Fibroblast of lung (primary cell): Measurements from ENCODE around the gene MAMLD1. TPM values are rescaled to one million over a fixed set of nuclear protein-coding genes. Genes with fewer than 3 reads are reported as not detected.

Source experiments
- DNase-seq, 2 donors: peaks; one replicate each; pipeline versions ENCODE4 v3.0.0 to v3.0.0-alpha.2; 2010; ENCODE audit warnings: low read depth in 2 of 2
- H2AFZ ChIP-seq: 2 replicates; pipeline ENCODE4 v1.5.1; 2012; ENCODE audit warnings: low read length, control low read depth, inconsistent platforms
- H3K27ac ChIP-seq: 2 replicates; pipeline ENCODE4 v1.5.1; 2011; ENCODE audit warnings: low read length, control low read depth; ENCODE audit not compliant: insufficient read depth
- H3K27me3 ChIP-seq: 2 replicates; pipeline ENCODE4 v1.5.1; 2011; ENCODE audit warnings: mild to moderate bottlenecking, low read length; ENCODE audit not compliant: control insufficient read depth, insufficient read depth
- H3K36me3 ChIP-seq: 2 replicates; pipeline ENCODE4 v1.5.1; 2011; ENCODE audit warnings: low read length; ENCODE audit not compliant: control insufficient read depth, insufficient read depth
- H3K4me1 ChIP-seq: 2 replicates; pipeline ENCODE4 v1.5.1; 2011; ENCODE audit warnings: low read length; ENCODE audit not compliant: control insufficient read depth, insufficient read depth; ENCODE audit errors: extremely low read depth
- H3K4me2 ChIP-seq: 2 replicates; pipeline ENCODE4 v1.5.1; 2011; ENCODE audit warnings: low read length, control low read depth; ENCODE audit not compliant: insufficient read depth; ENCODE audit errors: extremely low read depth
- H3K4me3 ChIP-seq, 4 experiments: fragments of 200-600 bp in 1 of 4; sonication (generic) in 1 of 4; replicated peaks in 1 of 4; 2 replicates each; pipeline ENCODE4 v1.5.1; 2011 to 2016; ENCODE audit warnings: low read length in 4 of 4, low read depth in 3 of 4, mild to moderate bottlenecking in 3 of 4, control low read depth in 2 of 4, inconsistent platforms in 1 of 4, mixed read lengths in 1 of 4; ENCODE audit not compliant: insufficient read depth in 1 of 4; ENCODE audit errors: control extremely low read depth in 1 of 4
- H3K79me2 ChIP-seq: 2 replicates; pipeline ENCODE4 v1.5.1; 2012; ENCODE audit warnings: mild to moderate bottlenecking, low read length, inconsistent platforms; ENCODE audit not compliant: control insufficient read depth, insufficient read depth
- H3K9ac ChIP-seq: 2 replicates; pipeline ENCODE4 v1.5.1; 2011; ENCODE audit warnings: mild to moderate bottlenecking, low read length, control low read depth; ENCODE audit not compliant: insufficient read depth
- H3K9me3 ChIP-seq: 2 replicates; pipeline ENCODE4 v1.5.1; 2012; ENCODE audit warnings: low read depth, low read length; ENCODE audit not compliant: control insufficient read depth, insufficient read depth
- H4K20me1 ChIP-seq: 2 replicates; pipeline ENCODE4 v1.5.1; 2011; ENCODE audit warnings: low read length; ENCODE audit not compliant: control insufficient read depth, insufficient read depth; ENCODE audit errors: extremely low read depth
- CTCF ChIP-seq, 2 donors: IDR thresholded peaks in 1 of 2; conservative IDR thresholded peaks in 1 of 2; 1 replicate in 1 of 2; 2 replicates in 1 of 2; pipeline ENCODE4 v1.5.1; 2011 to 2012; ENCODE audit warnings: low read length in 2 of 2, control low read depth in 1 of 2, inconsistent platforms in 1 of 2, low read depth in 1 of 2, mild to moderate bottlenecking in 1 of 2
- EZH2 ChIP-seq: IDR thresholded peaks from 2 replicates; pipeline ENCODE4 v1.5.1; 2012; ENCODE audit warnings: low read length, control low read depth, mild to moderate bottlenecking; ENCODE audit errors: missing control alignments
- polyA plus RNA-seq, 2 donors: library from polyadenylated mRNA; depleted of rRNA in 1 of 2; stranded (reverse) in 1 of 2; unstranded in 1 of 2; fragments of >200 nt; gene quantifications; 2 replicates each; pipeline ENCODE4 v1.2.1, GENCODE V29; 2011 to 2012; ENCODE audit warnings: missing spikeins in 1 of 2
- total RNA-seq: library from RNA; depleted of rRNA; stranded (reverse); fragments of >200 nt; gene quantifications from 2 replicates; pipeline ENCODE4 v1.2.1, GENCODE V29; 2014

MAMLD1 gene
- total and polyA plus RNA-seq, 2 donors (not counting 1 experiment from before 2014, with no cell fraction given) = 3.6 to 15.5 TPM

GRCh38 chrX:150517303-150517910 lies 154.3 kb downstream of the MAMLD1 start:
- Histone ChIP-seq H3K9me3 (no peaks in the 10 kb centered on the region), H3K4me1 (peaks cover 2% of the 10 kb centered on the region), H3K4me2 (no peak overlapping the region), H3K27ac (no peak overlapping the region), H3K36me3 (no peaks in the 10 kb centered on the region), H2AFZ (no peak overlapping the region), H3K79me2 (no peaks in the 10 kb centered on the region), H3K27me3 (no peaks in the 10 kb centered on the region), H3K4me3 (no peak overlapping the region), H4K20me1 (no peaks in the 10 kb centered on the region), H3K9ac (no peak overlapping the region)
- no peak for TF ChIP-seq CTCF (conservative IDR thresholded peaks at IDR 0.05 in 1 of 2, IDR thresholded peaks at IDR 0.05 in 1 of 2; ENCODE audit: low read depth in 1 of 2, low read length in 2 of 2)
- no peak for TF ChIP-seq EZH2
- DNase-seq = peak in 1 of 2 donors; percentile 46

DNA sequence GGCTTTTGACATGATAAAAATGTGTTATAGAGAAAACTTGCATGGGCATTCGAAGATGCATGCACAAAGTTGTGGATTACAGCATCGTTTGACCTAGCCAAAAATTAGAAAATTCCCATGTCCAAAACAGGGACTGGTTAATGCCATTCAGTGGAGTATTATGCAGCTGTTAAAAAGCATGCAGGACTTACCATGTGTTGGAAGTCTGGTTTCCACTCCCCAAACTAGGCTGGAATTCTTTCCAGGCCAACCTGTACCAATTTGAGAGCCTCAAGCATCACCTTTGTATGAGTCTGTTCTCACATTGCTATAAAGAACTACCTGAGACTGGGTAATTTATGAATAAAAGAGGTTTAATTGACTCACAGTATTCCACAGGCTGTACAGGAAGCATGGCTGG lies 159.4 kb downstream of the MAMLD1 start:
- TF ChIP-seq EZH2 = no peak
- no peak for TF ChIP-seq CTCF (conservative IDR thresholded peaks at IDR 0.05 in 1 of 2, IDR thresholded peaks at IDR 0.05 in 1 of 2; ENCODE audit: low read depth in 1 of 2, low read length in 2 of 2)
- Histone ChIP-seq H3K27me3 (no peaks in the 10 kb centered on the region), H3K36me3 (no peaks in the 10 kb centered on the region), H3K4me1 (no peaks in the 10 kb centered on the region), H3K4me2 (no peak overlapping the region), H3K79me2 (no peaks in the 10 kb centered on the region), H3K9ac (no peak overlapping the region), H3K4me3 (no peak overlapping the region), H2AFZ (no peak overlapping the region), H4K20me1 (no peaks in the 10 kb centered on the region), H3K27ac (no peak overlapping the region), H3K9me3 (no peaks in the 10 kb centered on the region)
- DNase-seq = no peak

DNA sequence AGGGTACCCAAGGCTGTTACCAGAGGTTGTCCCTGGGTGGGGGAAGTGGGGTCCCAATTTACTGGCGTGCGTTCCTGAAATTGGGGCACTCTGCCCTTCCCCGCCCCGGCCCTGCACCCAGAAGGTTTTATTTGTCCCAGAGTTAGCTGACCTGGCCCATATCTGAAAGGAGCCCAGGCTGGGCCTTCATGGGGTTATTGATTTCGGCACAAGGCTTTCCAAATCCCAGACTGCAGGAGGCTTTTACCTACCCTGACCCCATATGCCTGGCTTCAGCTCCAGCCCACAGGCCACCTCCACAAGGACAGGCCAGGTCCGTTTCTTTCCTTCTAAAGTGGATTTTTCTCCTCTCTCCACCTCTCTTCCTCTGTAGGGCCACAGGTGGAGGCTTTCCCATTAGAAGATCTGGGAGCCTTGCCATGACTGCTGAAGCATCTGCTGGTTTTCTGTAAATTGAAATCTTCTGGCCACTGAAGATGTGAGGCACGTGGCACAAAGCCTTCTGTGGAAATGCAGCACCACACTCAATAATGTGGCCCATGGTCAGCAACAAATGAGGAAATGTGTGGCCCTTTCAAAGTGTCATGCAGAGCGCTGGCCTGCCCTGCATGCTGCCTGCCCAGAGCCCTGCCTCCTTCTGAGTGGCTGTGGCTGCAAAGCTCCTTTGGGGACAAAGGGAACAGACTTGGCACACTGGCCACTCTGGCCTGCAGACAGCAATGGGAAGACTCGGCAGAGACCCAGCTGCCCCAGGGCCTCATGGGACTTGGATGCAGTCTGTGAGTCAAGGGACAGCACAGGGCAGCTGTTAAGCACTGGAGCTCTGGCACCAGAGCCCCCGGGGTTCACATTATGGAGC lies 162.2 kb downstream of the MAMLD1 start:
- no peak for DNase-seq

More for the DNA sequence above, 162.2 kb downstream of the MAMLD1 start:
- no peak for TF ChIP-seq EZH2
- no peak for TF ChIP-seq CTCF (conservative IDR thresholded peaks at IDR 0.05 in 1 of 2, IDR thresholded peaks at IDR 0.05 in 1 of 2; ENCODE audit: low read depth in 1 of 2, low read length in 2 of 2)
- Histone ChIP-seq H2AFZ (no peak overlapping the region), H3K27me3 (no peaks in the 10 kb centered on the region), H3K9me3 (no peaks in the 10 kb centered on the region), H3K27ac (no peak overlapping the region), H4K20me1 (no peaks in the 10 kb centered on the region), H3K4me2 (no peak overlapping the region), H3K79me2 (no peaks in the 10 kb centered on the region), H3K4me3 (no peak overlapping the region), H3K9ac (no peak overlapping the region), H3K36me3 (no peaks in the 10 kb centered on the region), H3K4me1 (no peaks in the 10 kb centered on the region)
